GM12891 (cell line): ENCODE measurements around the gene GRPEL1.

ENCODE experiments used
- DNase-seq: peaks from one replicate; pipeline ENCODE4 v3.0.0; 2011; ENCODE audit warnings: low spot score; ENCODE audit not compliant: insufficient read length
- FAIRE-seq: peaks from 2 replicates; lab custom pipeline; 2011; peaks lifted over from hg19 to GRCh38; lab: Jason Lieb, UNC
- PAX5 ChIP-seq: IDR thresholded peaks from 2 replicates; pipeline ENCODE4 v1.6.1; 2011; ENCODE audit warnings: low read length, moderate library complexity, mild to moderate bottlenecking; ENCODE audit not compliant: insufficient read depth, severe bottlenecking
- POLR2A ChIP-seq: IDR thresholded peaks from 2 replicates; pipeline ENCODE4 v1.6.1; 2011; ENCODE audit warnings: low read depth, low read length, control low read depth
- POLR2AphosphoS5 ChIP-seq: IDR thresholded peaks from 2 replicates; pipeline ENCODE4 v1.6.1; 2011; ENCODE audit warnings: low read depth, low read length, control low read depth
- POU2F2 ChIP-seq: IDR thresholded peaks from 2 replicates; pipeline ENCODE4 v1.6.1; 2011; ENCODE audit warnings: low read depth, mild to moderate bottlenecking, control low read depth, low read length, moderate library complexity
- SPI1 ChIP-seq: IDR thresholded peaks from 2 replicates; pipeline ENCODE4 v1.6.1; 2011; ENCODE audit warnings: low read depth, low read length, control low read depth
- TAF1 ChIP-seq: IDR thresholded peaks from 2 replicates; pipeline ENCODE4 v1.6.1; 2011; ENCODE audit warnings: low read depth, low read length, control low read depth

The GRPEL1 gene

DNA sequence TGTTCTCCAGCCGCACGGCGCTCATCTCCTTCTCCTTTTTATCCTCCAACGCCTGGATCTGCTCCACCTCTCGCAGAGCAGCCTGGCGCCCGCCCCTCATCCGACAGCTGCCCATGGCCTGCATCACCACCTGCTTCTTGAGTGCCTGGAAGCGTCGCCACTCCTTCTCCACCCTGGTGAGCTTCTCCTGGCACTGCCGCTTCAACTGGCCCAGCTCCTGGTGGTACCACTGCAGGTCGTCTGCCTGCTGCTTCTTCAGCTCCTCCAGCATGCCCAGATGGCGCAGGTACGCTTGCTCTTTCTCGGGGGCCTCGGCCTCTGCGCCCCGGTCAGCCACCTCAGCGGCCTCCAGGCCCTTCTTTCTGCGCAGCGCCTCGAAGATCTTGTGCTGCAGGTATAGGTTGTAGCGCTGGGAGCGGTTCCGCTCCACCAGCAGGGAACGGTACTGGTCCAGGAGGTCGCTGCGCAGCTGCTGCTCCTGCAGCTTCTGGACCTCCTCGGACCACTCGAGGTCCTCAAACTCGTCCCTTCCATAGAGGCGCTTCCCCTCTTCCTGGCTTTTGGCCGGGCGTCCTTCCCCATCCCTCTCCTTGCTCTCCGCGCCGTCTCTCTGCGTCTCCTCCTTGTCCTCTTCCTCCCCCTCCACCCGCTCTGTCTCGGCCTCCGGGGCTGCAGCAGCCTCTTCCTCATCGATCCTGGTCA is 25.9 kb downstream of the GRPEL1 start:
- FAIRE-seq, result peak; percentile 55
- no peak for DNase-seq
- TF ChIP-seq SPI1 (no peak), PAX5 (no peak), TAF1 (no peak), POLR2A (no peak), POU2F2 (no peak), POLR2AphosphoS5 (no peak)

- DNase-seq, result no peak
- no peak for FAIRE-seq
- no peak for TF ChIP-seq POLR2AphosphoS5
- TF ChIP-seq TAF1, result no peak
- no peak for TF ChIP-seq SPI1
- no peak for TF ChIP-seq PAX5
- no peak for TF ChIP-seq POU2F2
- TF ChIP-seq POLR2A, result no peak
Measured at GRCh38 chr4:7041246-7041645, 26.6 kb downstream of the GRPEL1 start.

DNA sequence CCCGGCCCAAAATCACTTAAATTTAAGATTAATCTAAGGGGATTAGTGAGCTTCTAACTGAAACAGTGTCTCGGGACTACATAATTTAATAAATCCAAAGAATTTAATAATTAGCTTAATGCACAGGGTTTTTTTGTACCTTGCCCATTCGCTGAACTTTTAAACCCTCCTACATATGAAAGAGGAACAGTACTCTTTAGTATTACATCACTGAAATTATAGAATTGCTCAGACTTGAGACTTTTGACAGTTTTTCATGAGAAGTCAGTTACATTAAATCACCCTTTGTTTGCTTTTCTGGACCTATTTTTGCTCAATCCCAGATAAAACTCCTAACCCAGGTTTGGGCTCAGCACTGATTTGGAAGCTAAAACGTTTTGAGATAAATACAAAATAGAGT is 27.1 kb downstream of the GRPEL1 start:
- no peak for DNase-seq

GRCh38 chr4:7037425-7037824 is 30.4 kb downstream of the GRPEL1 start:
- FAIRE-seq (peak; percentile 56), DNase-seq (no peak)
- TF ChIP-seq POLR2A, result no peak
- TF ChIP-seq POLR2AphosphoS5, result no peak
- TF ChIP-seq SPI1, result no peak
- no peak for TF ChIP-seq TAF1
- TF ChIP-seq POU2F2, result no peak
- no peak for TF ChIP-seq PAX5

More for the DNA sequence above, 27.1 kb downstream of the GRPEL1 start:
- no peak for FAIRE-seq
- TF ChIP-seq TAF1 (no peak), POLR2AphosphoS5 (no peak), POU2F2 (no peak), SPI1 (no peak), PAX5 (no peak), POLR2A (no peak)

DNA sequence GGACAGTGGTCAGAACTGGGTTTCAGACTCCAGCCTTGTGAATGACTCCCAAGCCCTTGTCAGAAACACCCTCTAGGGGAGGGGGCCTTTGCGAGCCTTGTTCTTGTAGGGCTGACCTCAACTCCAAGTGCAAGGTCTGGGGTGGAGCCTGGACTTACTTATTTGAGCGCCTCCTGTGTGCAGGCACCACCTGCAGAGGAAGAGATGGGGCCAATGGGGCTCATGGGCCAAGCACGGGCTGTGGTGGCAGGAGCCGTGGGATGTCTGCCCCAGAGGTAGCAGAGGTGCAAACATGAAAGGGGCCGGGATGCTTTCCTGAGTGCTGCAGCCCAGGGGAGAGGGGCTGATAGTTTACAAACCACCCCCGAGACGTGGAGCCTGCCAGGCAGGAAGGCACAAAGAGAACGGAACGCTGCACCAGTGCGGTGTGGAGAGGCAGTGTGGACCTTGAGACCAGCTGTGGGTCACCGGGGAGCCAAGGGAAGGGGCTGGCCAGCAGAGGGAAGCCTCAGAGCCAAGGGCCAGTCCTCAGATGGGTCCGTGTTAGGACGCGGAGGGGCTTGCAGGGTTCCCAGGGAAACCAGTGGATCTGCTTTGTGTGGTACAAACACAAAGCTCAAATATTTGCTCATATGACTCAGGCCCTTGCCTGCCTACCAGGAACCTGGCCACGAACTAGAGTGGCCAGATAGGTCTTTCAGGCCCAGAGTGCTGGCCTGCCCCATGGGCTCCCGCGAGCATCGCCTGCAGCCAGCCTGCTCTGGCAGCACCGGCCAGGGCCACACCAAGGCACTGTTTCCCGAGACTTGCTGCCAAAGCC is 33.4 kb downstream of the GRPEL1 start:
- TF ChIP-seq POLR2AphosphoS5, result no peak
- no peak for TF ChIP-seq PAX5
- no peak for TF ChIP-seq SPI1
- TF ChIP-seq TAF1, result no peak
- TF ChIP-seq POU2F2, result no peak
- no peak for TF ChIP-seq POLR2A
- FAIRE-seq, result no peak
- no peak for DNase-seq

- DNase-seq, result no peak
- no peak for FAIRE-seq
- TF ChIP-seq TAF1, result no peak
- TF ChIP-seq POLR2A, result no peak
- TF ChIP-seq POU2F2, result no peak
- TF ChIP-seq SPI1, result no peak
- no peak for TF ChIP-seq PAX5
- TF ChIP-seq POLR2AphosphoS5, result no peak
Measured at GRCh38 chr4:7032596-7032995, 35.3 kb downstream of the GRPEL1 start.

GRCh38 chr4:7031558-7032449 is 36.1 kb downstream of the GRPEL1 start:
- no peak for FAIRE-seq

DNA sequence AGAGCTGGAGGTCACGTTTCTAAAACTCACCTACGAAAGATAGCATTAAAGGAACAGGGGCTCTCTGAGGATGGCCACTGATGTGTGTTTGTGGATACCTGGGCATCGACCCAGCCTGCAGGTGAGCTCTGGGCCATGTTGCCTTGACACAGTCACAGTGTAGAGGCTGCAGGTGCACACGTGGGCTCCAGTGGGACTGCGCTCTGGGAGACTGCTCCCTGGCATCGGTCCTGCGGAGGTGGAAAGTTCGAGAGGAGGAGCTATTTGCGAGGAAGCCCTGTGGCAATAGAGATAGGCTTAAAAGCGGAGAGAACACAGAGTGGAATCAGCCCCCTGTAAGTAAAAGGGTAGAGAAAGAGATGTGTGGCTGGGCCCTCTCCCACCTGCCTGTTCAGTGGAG is 37.0 kb downstream of the GRPEL1 start:
- no peak for DNase-seq
- FAIRE-seq, result no peak
- no peak for TF ChIP-seq PAX5
- TF ChIP-seq POLR2AphosphoS5, result no peak
- TF ChIP-seq POLR2A, result no peak
- no peak for TF ChIP-seq SPI1
- no peak for TF ChIP-seq POU2F2
- no peak for TF ChIP-seq TAF1

More at GRCh38 chr4:7031558-7032449, 36.1 kb downstream of the GRPEL1 start:
- no peak for DNase-seq
- TF ChIP-seq POU2F2 (no peak), PAX5 (no peak), POLR2AphosphoS5 (no peak), TAF1 (no peak), SPI1 (no peak), POLR2A (no peak)
